ENCODE results near the gene CCL20.

- TF ChIP-seq CTCF (IDR thresholded peaks at IDR 0.05) (no peak), POLR2A (IDR thresholded peaks at IDR 0.05) (no peak)
Observed at GRCh38 chr2:227772197-227772661, 41.4 kb upstream of the CCL20 start.

All from Peyer's patch (tissue), 4 donors.